COLO829 (cell line): ENCODE results near the gene TPRX2.
"Not testable (repeated sequence)": the region's sequence is repeated elsewhere in the genome, so short reads cannot be mapped to it uniquely, and the experiment has no call there.

Experiments
- DNase-seq: peaks from one replicate; pipeline ENCODE4 v3.0.0; 2012; ENCODE audit warnings: low spot score

The TPRX2 gene

GRCh38 chr19:47861630-47862029 lies 2.6 kb downstream of the TPRX2 start:
- DNase-seq, result no peak

GRCh38 chr19:47863514-47863936 lies 4.5 kb downstream of the TPRX2 start:
- DNase-seq, result peak; percentile 72

GRCh38 chr19:47865166-47865565 lies 6.1 kb downstream of the TPRX2 start:
- DNase-seq, result no peak

- DNase-seq, result no peak
Observed at GRCh38 chr19:47878906-47879305, 19.9 kb downstream of the TPRX2 start.

GRCh38 chr19:47879385-47879784 lies 20.4 kb downstream of the TPRX2 start:
- DNase-seq, result not testable (repeated sequence)

GRCh38 chr19:47881757-47882156 lies 22.7 kb downstream of the TPRX2 start:
- no peak for DNase-seq

- DNase-seq, result no peak
Observed at GRCh38 chr19:47882890-47883289, 23.9 kb downstream of the TPRX2 start.

GRCh38 chr19:47885067-47885463 lies 26.0 kb downstream of the TPRX2 start:
- DNase-seq, result no peak

GRCh38 chr19:47886010-47886559 lies 27.1 kb downstream of the TPRX2 start, which contains the start of gene SULT2A1:
Gene SULT2A1, minus strand, starts transcription at chr19:47886315. Its CDS starts 58 bp downstream, at chr19:47886257.
- DNase-seq, result no peak

- no peak for DNase-seq
Observed at GRCh38 chr19:47890865-47891621, 32.0 kb downstream of the TPRX2 start.

GRCh38 chr19:47891622-47891922 lies 32.5 kb downstream of the TPRX2 start:
- DNase-seq, result no peak

- no peak for DNase-seq
Observed at GRCh38 chr19:47891923-47892666, 33.1 kb downstream of the TPRX2 start.

- DNase-seq, result no peak
Observed at GRCh38 chr19:47895165-47895782, 36.2 kb downstream of the TPRX2 start.

- DNase-seq, result no peak
Observed at GRCh38 chr19:47896019-47896418, 37.0 kb downstream of the TPRX2 start.

GRCh38 chr19:47896773-47897172 lies 37.7 kb downstream of the TPRX2 start:
- DNase-seq, result no peak

- no peak for DNase-seq
Observed at GRCh38 chr19:47897861-47898260, 38.8 kb downstream of the TPRX2 start.

GRCh38 chr19:47899335-47899734 lies 40.3 kb downstream of the TPRX2 start:
- DNase-seq, result no peak

- DNase-seq, result no peak
Observed at GRCh38 chr19:47901370-47901769, 42.3 kb downstream of the TPRX2 start.

GRCh38 chr19:47909350-47909749 lies 50.3 kb downstream of the TPRX2 start:
- DNase-seq, result not testable (repeated sequence)

GRCh38 chr19:47910191-47910590 lies 51.2 kb downstream of the TPRX2 start:
- DNase-seq, result not testable (repeated sequence)
